GM19397 (cell line): ENCODE measurements around the gene SPANXD.
"Not testable (repeated sequence)": the region's sequence is repeated elsewhere in the genome, so short reads cannot be mapped to it uniquely, and the experiment has no call there.

Experiments
- ATAC-seq: cut with Tn5 transposase; IDR thresholded peaks from one replicate; pipeline ENCODE4 v1.9.1; 2021; ENCODE audit warnings: mild to moderate bottlenecking, moderate library complexity; ENCODE audit not compliant: unreplicated experiment

The SPANXD gene, protein sequence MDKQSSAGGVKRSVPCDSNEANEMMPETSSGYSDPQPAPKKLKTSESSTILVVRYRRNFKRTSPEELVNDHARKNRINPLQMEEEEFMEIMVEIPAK

DNA sequence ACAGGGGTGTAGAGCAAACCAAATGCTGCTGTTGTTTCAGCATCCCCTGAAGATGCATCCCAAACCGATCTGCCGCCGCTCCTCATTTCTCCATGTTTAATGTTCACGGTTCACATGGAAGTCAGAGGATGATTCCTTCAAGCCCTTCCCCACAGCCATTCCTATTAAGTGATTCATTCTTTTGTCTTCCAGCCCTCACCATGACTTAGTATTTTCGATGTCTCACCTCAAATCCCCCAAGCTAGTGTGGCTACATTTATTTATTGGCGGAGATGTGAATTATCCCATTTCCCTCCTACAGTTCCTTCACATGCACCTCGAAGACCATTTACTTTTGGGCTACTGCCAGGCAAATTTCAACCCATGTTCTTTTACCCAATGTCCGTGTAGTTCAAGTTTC, at the start of gene SPANXD:
Gene SPANXD (minus strand): TSS at position 101 of the 400 bp plus-strand sequence. CDS start 334 bp downstream, outside the sequence.
- not testable (repeated sequence) for ATAC-seq

DNA sequence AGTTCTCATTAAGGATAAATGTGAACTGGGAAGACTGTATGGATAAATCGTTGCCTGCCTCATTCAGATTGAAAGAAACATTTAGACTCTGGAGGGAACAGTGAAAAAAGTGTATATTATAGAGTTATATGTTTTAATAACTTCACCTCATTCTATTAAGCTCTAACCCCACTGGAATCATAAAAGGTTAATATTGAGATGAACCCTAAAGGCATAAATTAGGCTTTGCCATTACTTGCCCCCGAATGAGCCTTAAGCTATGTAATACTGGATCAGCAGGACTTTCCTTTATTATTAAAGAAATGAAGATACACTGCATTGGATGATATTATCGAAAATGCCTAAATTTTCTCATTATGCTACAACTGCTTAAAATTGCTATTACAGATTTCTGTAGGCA, 44.1 kb upstream of the SPANXD start:
- ATAC-seq, result no peak

DNA sequence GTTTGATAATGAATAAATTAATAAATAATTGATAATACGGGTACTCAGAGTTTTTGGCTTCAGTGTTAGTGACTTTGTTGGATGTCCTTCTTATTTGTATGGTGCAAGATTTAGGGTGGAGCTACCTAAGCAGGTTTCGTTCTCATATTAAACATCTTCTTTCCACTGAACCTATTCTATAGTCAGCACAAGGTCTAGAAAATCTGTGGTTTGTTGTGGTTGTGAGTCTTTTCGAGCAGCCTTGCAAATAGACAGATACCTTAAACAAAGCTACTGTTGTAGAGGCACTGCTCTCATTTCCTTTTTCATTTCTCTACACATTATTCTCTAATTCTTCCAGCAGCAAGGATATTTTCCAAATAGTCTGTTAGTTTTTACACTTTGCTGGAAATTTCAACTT, 38.1 kb upstream of the SPANXD start:
- no peak for ATAC-seq

DNA sequence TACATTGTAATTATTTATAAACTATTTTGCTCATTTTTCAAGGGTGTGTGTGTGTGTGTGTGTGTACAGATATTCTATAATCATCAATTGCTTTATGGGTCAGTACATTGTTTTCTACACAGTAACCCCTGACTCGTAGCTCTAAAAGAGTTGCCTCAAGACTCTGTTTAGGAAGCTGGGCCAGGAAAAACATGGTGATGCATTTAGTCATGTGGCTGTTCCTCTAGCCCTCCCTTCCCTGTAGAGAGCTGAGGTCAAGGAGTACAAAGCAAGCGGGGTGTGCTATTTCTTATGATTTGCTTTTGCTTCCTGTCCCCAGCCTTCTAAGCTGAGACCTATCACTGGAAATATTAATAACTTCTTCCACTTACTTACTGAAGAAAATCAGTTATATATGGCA, 34.8 kb upstream of the SPANXD start:
- no peak for ATAC-seq

DNA sequence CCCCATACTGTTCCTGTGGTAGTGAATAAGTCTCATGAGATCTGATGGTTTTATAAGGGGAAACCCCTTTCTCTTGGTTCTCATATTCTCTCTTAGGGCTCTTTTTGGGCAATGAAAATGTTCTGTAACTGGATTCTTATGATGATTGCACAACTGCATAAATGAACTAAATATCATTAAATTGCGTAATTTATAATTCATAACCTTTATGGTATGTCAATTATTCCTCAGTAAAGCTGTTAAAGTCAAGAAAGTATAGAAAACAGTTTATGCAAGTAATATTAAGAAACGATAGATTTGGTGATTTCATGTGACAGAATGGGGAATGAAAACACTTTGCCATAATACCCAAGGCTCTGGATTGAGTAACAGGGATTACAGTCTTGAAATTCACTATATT, 33.5 kb upstream of the SPANXD start:
- ATAC-seq, result no peak

DNA sequence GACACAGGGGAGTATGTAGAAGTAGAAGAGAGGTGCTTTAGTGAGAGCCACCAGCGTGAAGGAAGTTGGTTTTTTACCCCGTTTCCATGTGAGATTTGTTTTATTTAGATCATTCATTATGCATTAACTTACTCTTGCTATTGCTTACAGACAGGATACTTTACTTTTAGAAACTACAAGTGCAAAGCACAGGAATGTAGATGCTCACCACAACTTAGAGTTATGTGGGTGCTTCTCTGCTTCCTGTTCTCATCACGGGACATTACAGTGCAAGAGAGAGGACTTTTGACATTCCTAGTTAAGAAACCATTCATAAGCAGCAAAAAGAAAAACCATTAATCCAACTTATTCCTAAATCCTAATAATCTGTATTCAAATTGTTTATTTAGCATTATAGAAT, 25.6 kb upstream of the SPANXD start:
- ATAC-seq, result no peak

DNA sequence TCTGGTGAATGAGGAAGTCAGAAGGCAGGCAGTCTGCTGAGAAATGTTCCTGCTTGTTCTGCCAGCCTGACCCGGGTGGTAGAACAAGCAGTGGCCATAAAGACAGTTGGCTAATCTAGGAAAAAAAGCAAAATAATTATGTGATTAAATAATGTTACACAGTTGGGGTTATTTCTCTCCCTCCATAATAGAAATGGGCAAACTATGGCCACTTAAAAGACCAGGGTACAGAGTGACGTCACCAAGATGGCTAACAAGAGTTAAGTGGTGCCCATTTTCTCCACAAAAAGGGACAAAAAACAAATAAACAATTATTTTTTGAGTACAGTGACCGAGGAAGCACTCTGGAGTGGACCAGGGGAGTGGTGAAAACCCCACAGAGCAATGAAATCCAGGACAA, 16.1 kb upstream of the SPANXD start:
- no peak for ATAC-seq

DNA sequence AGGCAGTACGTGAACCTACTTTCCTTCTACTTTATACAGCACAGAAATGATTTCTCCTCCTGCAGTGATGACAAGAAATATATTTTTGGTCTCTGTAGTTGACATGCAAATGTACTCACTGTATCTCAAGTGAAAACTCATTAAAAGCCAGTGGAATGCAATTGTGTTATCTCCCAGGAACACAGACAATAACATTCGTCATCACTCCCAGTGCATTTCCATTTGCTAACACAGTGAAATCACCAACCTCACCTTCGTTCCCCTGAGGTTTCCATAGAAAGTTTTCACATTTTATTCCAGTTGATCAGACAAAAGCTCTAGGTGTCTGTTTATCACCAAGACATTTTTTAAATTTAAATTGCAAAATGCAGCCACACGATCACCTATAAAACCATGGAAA, 2.5 kb upstream of the SPANXD start:
- ATAC-seq, result no peak

DNA sequence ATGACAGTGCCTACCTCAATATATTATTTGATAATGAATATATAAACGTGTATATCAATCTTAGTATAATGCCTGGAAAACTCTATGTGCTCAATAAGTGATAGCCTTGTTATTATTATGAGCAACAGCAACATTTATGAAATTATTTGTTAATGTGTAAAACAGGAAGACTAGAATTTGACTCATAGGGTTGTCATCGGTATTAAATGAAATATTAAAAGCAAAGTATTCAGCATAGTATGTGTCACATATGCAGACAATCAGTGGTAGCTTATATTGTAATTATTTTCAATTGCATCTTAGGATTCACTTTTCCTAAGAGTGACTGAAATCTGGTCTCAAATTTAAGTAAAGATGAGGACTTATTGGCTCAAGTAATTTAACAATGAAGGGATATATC, 24.6 kb downstream of the SPANXD start:
- ATAC-seq, result no peak

DNA sequence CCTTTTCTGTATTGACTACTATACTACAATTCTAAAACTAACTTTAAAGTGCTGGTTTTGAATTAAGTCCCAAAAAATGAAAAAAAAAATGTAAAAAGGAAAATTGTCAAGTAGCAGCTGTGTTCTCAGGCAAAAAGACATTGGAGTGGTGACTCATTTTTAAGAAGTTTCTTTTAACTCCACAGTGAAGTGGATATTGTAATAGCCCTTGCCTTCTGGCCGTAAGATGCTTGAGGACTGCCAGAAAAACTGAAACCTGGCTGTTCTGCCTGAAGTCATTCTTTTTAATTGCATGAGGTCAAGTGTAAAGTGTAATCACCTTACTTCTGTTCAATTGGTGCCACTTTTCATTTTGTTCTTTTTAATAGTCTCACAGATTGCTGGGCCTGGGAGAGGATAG, 28.9 kb downstream of the SPANXD start:
- no peak for ATAC-seq

DNA sequence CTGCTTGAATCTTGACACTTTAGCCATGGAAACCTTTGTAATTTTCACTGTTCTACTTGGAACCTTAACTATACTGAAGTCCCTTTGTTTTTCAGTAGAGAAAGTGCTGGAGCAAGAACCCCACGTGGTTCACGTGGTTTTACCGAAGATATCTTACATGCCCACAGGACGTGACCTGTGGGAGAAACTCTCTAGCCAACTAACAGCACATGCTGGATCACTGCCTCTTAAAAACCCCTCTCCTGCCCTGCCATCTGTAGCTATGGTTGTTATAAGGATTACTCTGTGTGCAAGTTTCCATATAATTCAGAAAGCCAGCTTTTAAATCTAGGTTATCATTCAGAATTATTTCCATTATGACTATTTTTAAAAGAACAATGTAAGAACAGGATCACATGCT, 30.2 kb downstream of the SPANXD start:
- no peak for ATAC-seq

DNA sequence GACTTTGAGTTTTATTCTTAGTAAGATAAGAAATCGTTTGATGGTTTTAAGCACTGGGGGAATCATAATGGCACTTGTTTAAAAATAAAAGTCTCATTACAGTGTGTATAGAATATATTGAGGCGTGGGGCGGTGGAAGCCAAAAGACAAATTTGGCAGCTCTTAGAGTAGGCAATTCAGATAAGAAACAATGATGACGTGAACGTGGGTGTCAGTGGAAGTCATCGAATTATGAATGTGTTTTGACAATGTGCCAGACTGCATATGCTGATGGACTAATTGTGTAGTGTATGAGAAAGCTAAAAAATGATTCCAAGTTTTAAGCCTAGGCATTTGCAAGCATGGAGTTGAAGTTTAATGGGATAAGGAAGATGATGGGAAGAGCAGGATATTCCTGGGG, 35.8 kb downstream of the SPANXD start:
- ATAC-seq, result no peak

DNA sequence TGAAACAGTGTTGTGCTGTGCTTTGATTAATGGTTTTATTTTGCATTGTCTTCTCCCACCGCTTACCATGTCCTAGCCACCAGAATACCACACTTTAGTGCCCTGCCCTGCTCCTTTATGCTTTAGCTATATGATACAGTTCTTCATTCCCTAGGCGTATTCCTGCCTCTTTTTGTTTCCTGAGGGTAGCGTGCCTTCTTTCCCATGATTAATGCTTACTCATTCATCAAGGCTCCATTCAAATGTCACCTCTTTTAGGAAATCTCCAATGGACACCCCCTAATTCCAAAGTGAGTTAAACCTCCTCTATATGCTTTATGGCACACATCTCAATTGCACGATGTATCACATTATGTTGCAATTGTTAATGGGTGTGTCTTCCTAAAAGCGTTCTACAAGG, 46.3 kb downstream of the SPANXD start:
- no peak for ATAC-seq
